ENCODE data around the gene TPH2.

The TPH2 gene

GRCh38 chr12:72033991-72034390 is 95.3 kb downstream of the TPH2 start:
- no peak for DNase-seq (ENCODE audit: low spot score)

- DNase-seq (ENCODE audit: low spot score), result no peak
Observed at GRCh38 chr12:72035625-72036024, 97.0 kb downstream of the TPH2 start.

GRCh38 chr12:72036393-72036792 is 97.7 kb downstream of the TPH2 start:
- no peak for DNase-seq (ENCODE audit: low spot score)

GRCh38 chr12:72037006-72037795 is 98.6 kb downstream of the TPH2 start:
- DNase-seq (ENCODE audit: low spot score), result no peak

GRCh38 chr12:72041811-72042210 is 103.2 kb downstream of the TPH2 start:
- no peak for DNase-seq (ENCODE audit: low spot score)

- DNase-seq (ENCODE audit: low spot score), result no peak
Observed at GRCh38 chr12:72053604-72054003, 115.0 kb downstream of the TPH2 start.

- no peak for DNase-seq (ENCODE audit: low spot score)
Observed at GRCh38 chr12:72054511-72054910, 115.9 kb downstream of the TPH2 start.

- DNase-seq (ENCODE audit: low spot score), result no peak
Observed at GRCh38 chr12:72057330-72057914, 118.8 kb downstream of the TPH2 start.

GRCh38 chr12:72063073-72063472 is 124.4 kb downstream of the TPH2 start:
- DNase-seq (ENCODE audit: low spot score), result no peak

- no peak for DNase-seq (ENCODE audit: low spot score)
Observed at GRCh38 chr12:72071030-72071429, 132.4 kb downstream of the TPH2 start.

- no peak for DNase-seq (ENCODE audit: low spot score)
Observed at GRCh38 chr12:72072592-72073212, 134.1 kb downstream of the TPH2 start.

GRCh38 chr12:72074065-72074464 is 135.4 kb downstream of the TPH2 start:
- no peak for DNase-seq (ENCODE audit: low spot score)

- no peak for DNase-seq (ENCODE audit: low spot score)
Observed at GRCh38 chr12:72074956-72075355, 136.3 kb downstream of the TPH2 start.

GRCh38 chr12:72075401-72075800 is 136.8 kb downstream of the TPH2 start:
- no peak for DNase-seq (ENCODE audit: low spot score)

- no peak for DNase-seq (ENCODE audit: low spot score)
Observed at GRCh38 chr12:72075891-72076557, 137.4 kb downstream of the TPH2 start.

GRCh38 chr12:72076558-72076915 is 137.9 kb downstream of the TPH2 start:
- no peak for DNase-seq (ENCODE audit: low spot score)

GRCh38 chr12:72077111-72077820 is 138.6 kb downstream of the TPH2 start:
- no peak for DNase-seq (ENCODE audit: low spot score)

- no peak for DNase-seq (ENCODE audit: low spot score)
Observed at GRCh38 chr12:72081777-72082176, 143.1 kb downstream of the TPH2 start.
